ENCODE measurements around the gene UQCRFS1.

Gene UQCRFS1

DNA sequence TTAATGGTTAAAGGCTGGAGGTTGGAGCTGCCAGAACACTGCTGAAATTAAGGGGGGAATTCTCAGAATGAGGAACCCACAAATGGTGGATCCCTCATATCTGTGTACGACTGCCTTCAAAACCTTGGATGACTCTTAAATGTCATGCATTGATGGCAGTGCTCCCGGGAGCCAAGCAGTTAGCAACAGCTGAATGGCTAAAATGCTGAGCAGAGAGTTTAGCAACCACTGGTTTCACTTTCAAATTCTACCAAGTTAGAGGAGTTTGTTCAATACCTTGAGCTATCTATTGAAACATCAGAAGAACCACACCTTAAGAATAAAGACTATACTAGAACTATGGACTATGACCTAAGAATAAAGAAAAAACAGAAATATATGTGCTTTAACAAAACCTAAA, 41.4 kb downstream of the UQCRFS1 start:
- H3K9me3 ChIP-seq (ENCODE audit: control insufficient read depth, insufficient read depth, low read length), result no peaks in the 10 kb centered on the region
- H3K27me3 ChIP-seq (ENCODE audit: control insufficient read depth, insufficient read depth, low read length), result no peaks in the 10 kb centered on the region
- H3K4me3 ChIP-seq (ENCODE audit: low read length), result no peak overlapping the region
- no CpG with 5 or more reads among the region's 2 CpGs for WGBS (ENCODE audit: insufficient coverage, insufficient read length)
- H3K27ac ChIP-seq (ENCODE audit: low read length), result no peak overlapping the region
- H3K4me1 ChIP-seq (ENCODE audit: control insufficient read depth, insufficient read depth, low read length), result no peaks in the 10 kb centered on the region
- H3K36me3 ChIP-seq (ENCODE audit: control insufficient read depth, insufficient read depth, low read length), result no peaks in the 10 kb centered on the region
- no peak for DNase-seq (ENCODE audit: low read depth, low spot score)

DNA sequence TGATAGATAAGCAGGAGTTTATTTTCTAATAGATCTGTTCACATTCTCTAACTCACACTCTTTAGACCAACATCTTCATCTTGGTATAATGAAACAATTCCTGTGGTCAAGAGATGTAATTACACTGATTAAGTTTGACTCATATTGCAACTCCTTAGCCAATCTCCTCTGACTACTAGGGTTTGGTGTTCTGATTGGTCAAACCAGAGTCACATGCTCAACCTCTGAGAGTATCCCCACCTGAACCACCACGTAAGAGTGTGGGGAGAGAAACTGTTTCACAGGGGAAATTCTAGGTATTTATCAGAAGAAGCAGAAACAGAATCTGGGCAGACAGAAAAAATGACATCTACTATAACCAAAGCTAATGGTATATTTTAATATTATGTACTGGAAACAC, 42.4 kb downstream of the UQCRFS1 start:
- Histone ChIP-seq H3K4me3 (ENCODE audit: low read length) (no peak overlapping the region), H3K27me3 (ENCODE audit: control insufficient read depth, insufficient read depth, low read length) (no peaks in the 10 kb centered on the region), H3K27ac (ENCODE audit: low read length) (no peak overlapping the region), H3K9me3 (ENCODE audit: control insufficient read depth, insufficient read depth, low read length) (no peaks in the 10 kb centered on the region), H3K36me3 (ENCODE audit: control insufficient read depth, insufficient read depth, low read length) (no peaks in the 10 kb centered on the region), H3K4me1 (ENCODE audit: control insufficient read depth, insufficient read depth, low read length) (no peaks in the 10 kb centered on the region)
- DNase-seq (ENCODE audit: low read depth, low spot score), result no peak
- WGBS (ENCODE audit: insufficient coverage, insufficient read length), result no CpG with 5 or more reads among the region's 1 CpG

DNA sequence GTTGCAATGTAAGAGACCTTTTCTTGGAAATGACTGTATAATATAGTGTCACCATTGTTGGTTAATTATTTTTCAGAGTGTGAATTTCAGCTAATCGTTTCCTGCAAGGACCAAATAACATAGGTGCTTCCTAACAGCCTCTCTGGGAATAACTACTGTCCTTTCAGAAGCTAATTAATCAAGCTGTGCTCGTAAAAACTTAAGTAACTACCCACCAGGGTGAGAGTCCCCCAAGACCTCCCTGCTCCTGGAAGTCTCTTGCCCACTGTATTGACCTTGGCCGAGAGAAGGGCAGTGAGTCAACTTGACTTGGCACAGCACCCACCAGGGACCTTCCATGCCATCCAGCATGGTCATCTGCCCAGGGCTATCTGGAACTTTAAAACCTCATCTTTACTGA, 50.3 kb downstream of the UQCRFS1 start:
- Histone ChIP-seq H3K4me3 (ENCODE audit: low read length) (no peak overlapping the region), H3K27ac (ENCODE audit: low read length) (no peak overlapping the region), H3K27me3 (ENCODE audit: control insufficient read depth, insufficient read depth, low read length) (no peaks in the 10 kb centered on the region; the same call in 1 of the 2 replicates), H3K4me1 (ENCODE audit: control insufficient read depth, insufficient read depth, low read length) (peaks cover 1% of the 10 kb centered on the region; the same call in 1 of the 2 replicates), H3K36me3 (ENCODE audit: control insufficient read depth, insufficient read depth, low read length) (no peaks in the 10 kb centered on the region), H3K9me3 (ENCODE audit: control insufficient read depth, insufficient read depth, low read length) (no peaks in the 10 kb centered on the region)
- no peak for DNase-seq (ENCODE audit: low read depth, low spot score)
- WGBS (ENCODE audit: insufficient coverage, insufficient read length), result no CpG with 5 or more reads among the region's 3 CpGs

DNA sequence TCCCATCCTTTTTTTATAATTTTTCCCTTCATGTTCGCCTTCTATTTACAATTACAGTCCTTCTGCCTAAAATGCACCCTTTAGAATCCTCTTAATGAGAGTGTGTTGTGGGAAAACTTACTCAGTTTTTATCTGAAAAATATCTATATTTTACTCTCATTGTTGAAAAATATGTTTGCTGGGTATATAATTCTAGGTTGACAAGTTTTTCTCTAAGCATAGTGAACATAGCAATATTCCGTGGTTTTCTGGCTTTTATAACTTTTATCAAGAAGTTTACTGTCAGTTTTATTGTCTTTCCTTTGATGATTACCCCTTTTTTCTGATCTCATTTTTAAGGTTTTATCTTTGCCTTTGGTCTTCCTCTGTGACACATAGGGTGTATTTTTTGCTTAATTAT, 57.3 kb downstream of the UQCRFS1 start:
- WGBS (ENCODE audit: insufficient coverage, insufficient read length), result no CpG with 5 or more reads among the region's 2 CpGs

More for the DNA sequence above, 57.3 kb downstream of the UQCRFS1 start:
- H3K27ac ChIP-seq (ENCODE audit: low read length), result no peak overlapping the region
- H3K4me1 ChIP-seq (ENCODE audit: control insufficient read depth, insufficient read depth, low read length), result no peaks in the 10 kb centered on the region
- no peak for DNase-seq (ENCODE audit: low read depth, low spot score)
- H3K36me3 ChIP-seq (ENCODE audit: control insufficient read depth, insufficient read depth, low read length), result no peaks in the 10 kb centered on the region
- no peaks in the 10 kb centered on the region for H3K9me3 ChIP-seq (ENCODE audit: control insufficient read depth, insufficient read depth, low read length)
- no peak overlapping the region for H3K4me3 ChIP-seq (ENCODE audit: low read length)
- no peaks in the 10 kb centered on the region for H3K27me3 ChIP-seq (ENCODE audit: control insufficient read depth, insufficient read depth, low read length)

All from iPS DF 6.9 (cell line).